NCI-H748 (cell line): ENCODE results near the gene EFNA3.

Source experiments
- DNase-seq: peaks from one replicate; lab custom pipeline; 2025; ENCODE audit not compliant: unreplicated experiment; lab: John Stamatoyannopoulos, UW

EFNA3 gene

GRCh38 chr1:155078469-155079209 is at the start of gene EFNA3:
Gene EFNA3, plus strand, starts transcription at chr1:155078837. Its CDS starts 105 bp downstream, at chr1:155078942.
- peak; percentile 79 for DNase-seq

- no peak for DNase-seq
These were observed 49.0 kb upstream of the EFNA3 start for GRCh38 chr1:155029513-155030242.

- no peak for DNase-seq
These were observed 48.3 kb upstream of the EFNA3 start for GRCh38 chr1:155030243-155030795.

- no peak for DNase-seq
These were observed 47.7 kb upstream of the EFNA3 start for GRCh38 chr1:155030899-155031298.

GRCh38 chr1:155032886-155033285 is 45.8 kb upstream of the EFNA3 start:
- no peak for DNase-seq

- no peak for DNase-seq
These were observed 45.1 kb upstream of the EFNA3 start, which contains the start of the genes DCST1 and DCST2 for GRCh38 chr1:155033524-155033923. Gene DCST1, plus strand, starts transcription at chr1:155033824. Its CDS starts 213 bp downstream, at chr1:155034037. Gene DCST2, minus strand, starts transcription at chr1:155033781. Its CDS starts 80 bp downstream, at chr1:155033701.

- no peak for DNase-seq
These were observed 44.1 kb upstream of the EFNA3 start for GRCh38 chr1:155034318-155035208.

- DNase-seq: no peak
These were observed 42.7 kb upstream of the EFNA3 start for GRCh38 chr1:155035936-155036335.

GRCh38 chr1:155037043-155037442 is 41.6 kb upstream of the EFNA3 start:
- DNase-seq: no peak

- no peak for DNase-seq
These were observed 40.7 kb upstream of the EFNA3 start for GRCh38 chr1:155037851-155038441.

GRCh38 chr1:155038602-155039307 is 39.9 kb upstream of the EFNA3 start:
- DNase-seq: no peak

GRCh38 chr1:155039308-155039669 is 39.3 kb upstream of the EFNA3 start:
- DNase-seq: no peak

GRCh38 chr1:155040358-155041093 is 38.1 kb upstream of the EFNA3 start:
- DNase-seq: no peak

- no peak for DNase-seq
These were observed 35.8 kb upstream of the EFNA3 start for GRCh38 chr1:155042789-155043188.

GRCh38 chr1:155043301-155043702 is 35.3 kb upstream of the EFNA3 start:
- DNase-seq: no peak

- no peak for DNase-seq
These were observed 34.8 kb upstream of the EFNA3 start for GRCh38 chr1:155043793-155044192.

- DNase-seq: no peak
These were observed 34.3 kb upstream of the EFNA3 start for GRCh38 chr1:155044365-155044764.

- peak; percentile 61 for DNase-seq
These were observed 33.6 kb upstream of the EFNA3 start for GRCh38 chr1:155044812-155045657.
